C4-2B (cell line): ENCODE data around the gene EXD3.

Experiments
- CTCF ChIP-seq: fragments of 450-650 bp; conservative IDR thresholded peaks from 2 replicates; pipeline ENCODE4 v1.5.1; 2017; ENCODE audit warnings: mild to moderate bottlenecking
- ZFX ChIP-seq: fragments of 450-650 bp; IDR thresholded peaks from 2 replicates; pipeline ENCODE4 v1.6.1; 2017

- TF ChIP-seq CTCF = no peak
- peak; percentile 83; the same call in 1 of the 2 replicates for TF ChIP-seq ZFX
Measured at GRCh38 chr9:137458194-137459151, 35.5 kb upstream of the EXD3 start.
